HG03469 (cell line): ENCODE results near the gene WNK2.
"Not testable (repeated sequence)": the region's sequence is repeated elsewhere in the genome, so short reads cannot be mapped to it uniquely, and the experiment has no call there.

Source experiments
- ATAC-seq: cut with Tn5 transposase; IDR thresholded peaks from one replicate; pipeline ENCODE4 v1.9.1; 2021; ENCODE audit warnings: mild to moderate bottlenecking, moderate library complexity, moderate number of reproducible peaks; ENCODE audit not compliant: unreplicated experiment

Gene WNK2

DNA sequence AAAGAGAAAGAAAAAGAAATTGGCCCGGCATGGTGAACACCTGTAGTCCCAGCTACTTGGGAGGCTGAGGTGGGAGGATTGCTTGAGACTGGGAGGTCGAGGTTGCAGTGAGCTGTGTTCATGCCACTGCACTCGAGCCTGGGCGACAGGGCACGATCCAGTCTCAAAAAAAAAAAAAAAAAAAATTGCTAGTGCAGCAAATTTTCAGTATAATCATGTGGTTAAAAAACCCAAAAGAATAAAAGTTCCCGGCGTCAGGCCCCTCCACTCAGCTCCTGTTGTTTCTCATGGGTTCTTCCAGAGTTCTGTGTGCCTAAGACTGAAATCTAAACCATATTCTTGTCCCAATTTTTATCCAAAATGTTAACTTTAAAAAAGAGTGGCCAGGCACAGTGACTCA is 49.1 kb downstream of the WNK2 start:
- no peak for ATAC-seq

GRCh38 chr9:93234600-93234999 is 50.7 kb downstream of the WNK2 start:
- ATAC-seq: no peak

DNA sequence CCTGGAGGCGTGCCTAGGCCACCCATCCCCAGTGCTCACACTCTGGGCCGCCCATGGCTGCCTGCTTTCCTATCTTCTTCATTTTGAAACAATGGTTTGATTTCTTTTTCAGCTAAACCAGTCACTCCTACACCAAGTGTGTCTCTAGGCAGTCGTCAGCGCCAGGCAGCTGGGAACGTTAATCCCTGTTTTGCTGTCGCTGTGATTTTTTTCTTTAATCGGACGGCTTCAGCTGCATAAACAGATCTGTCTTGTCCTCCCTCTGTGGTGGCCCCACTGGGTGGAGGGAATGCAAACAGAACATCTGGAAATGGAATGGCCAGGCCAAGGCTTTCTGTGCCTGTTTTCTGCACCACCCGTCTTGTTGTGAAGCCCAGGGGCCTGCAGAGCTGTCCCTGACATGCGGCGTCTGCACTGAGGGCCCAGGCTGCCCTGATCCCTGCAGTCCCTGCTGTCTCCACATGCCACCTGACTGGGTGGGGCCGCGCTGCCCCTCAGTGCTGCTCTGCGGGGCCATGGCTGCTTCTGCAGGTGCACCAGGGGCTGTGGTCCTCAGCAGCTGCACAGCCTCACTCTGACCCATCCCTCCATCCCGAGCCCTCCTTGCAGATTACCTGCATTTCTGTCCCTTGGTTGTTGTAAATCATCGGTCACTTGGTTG is 51.5 kb downstream of the WNK2 start:
- ATAC-seq: no peak

- no peak for ATAC-seq
Measured at GRCh38 chr9:93236541-93237206, 52.7 kb downstream of the WNK2 start.

DNA sequence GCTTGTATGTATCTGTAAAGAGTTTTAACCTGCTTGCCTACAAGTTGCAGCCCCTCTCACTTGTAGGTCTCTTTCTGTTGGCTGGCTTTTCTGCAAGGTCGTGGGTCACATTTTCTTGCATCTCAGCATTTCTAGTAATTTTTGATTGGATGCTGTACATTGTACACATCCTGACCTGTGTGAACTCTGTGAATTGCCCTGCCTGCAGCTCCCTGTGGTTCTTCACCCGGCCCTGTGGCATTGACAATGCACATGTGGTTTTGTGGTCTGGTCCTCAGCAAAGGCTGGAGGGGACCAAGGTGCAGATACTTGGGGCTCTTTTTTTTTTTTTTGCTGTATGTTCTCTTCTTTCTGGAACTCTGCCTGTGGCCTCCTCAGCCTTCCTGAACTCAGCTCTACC is 53.6 kb downstream of the WNK2 start:
- no peak for ATAC-seq

GRCh38 chr9:93238953-93239925 is 55.3 kb downstream of the WNK2 start:
- no peak for ATAC-seq

DNA sequence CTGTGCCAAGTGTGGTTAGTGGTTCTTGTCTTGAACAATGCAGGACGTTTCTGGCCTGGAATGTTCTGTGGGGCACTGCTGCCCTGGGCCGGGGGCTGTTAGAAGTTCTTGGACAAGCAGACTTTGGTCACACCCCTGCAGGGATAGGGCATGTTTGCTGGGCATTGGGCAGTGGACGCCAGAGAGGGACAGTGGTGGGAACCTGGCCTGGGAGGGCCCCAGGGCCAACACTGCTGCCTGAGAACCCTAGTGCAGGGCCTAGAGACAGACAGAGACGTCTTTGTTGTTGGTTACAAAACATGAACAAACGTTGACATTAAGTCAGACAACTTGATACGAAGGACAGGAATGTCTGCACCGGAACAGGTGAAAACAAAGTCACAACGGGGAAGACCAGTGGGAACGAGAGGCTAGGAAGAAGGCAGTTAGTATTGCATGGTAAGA is 57.0 kb downstream of the WNK2 start:
- ATAC-seq: no peak

GRCh38 chr9:93243112-93243511 is 59.2 kb downstream of the WNK2 start:
- ATAC-seq: no peak

DNA sequence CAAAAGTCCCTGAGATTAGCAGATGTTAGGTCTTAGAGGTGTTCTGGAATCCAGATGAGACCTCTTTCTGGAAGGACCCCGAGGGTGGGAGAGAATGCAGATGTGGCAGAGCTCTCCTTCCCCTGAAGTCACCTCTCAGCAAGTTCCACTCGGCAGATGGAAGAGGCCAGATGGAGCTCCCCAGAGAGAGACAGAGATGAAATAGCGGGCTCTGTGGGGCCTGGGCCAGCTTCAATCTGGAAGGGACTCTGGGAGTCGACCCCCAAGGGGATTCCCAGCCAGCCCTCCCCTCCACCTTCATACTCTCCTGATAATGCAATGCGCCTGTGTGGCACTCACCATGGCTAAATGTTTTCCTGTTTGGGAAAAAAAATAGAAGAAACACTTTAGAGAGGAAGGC is 60.2 kb downstream of the WNK2 start:
- no peak for ATAC-seq

DNA sequence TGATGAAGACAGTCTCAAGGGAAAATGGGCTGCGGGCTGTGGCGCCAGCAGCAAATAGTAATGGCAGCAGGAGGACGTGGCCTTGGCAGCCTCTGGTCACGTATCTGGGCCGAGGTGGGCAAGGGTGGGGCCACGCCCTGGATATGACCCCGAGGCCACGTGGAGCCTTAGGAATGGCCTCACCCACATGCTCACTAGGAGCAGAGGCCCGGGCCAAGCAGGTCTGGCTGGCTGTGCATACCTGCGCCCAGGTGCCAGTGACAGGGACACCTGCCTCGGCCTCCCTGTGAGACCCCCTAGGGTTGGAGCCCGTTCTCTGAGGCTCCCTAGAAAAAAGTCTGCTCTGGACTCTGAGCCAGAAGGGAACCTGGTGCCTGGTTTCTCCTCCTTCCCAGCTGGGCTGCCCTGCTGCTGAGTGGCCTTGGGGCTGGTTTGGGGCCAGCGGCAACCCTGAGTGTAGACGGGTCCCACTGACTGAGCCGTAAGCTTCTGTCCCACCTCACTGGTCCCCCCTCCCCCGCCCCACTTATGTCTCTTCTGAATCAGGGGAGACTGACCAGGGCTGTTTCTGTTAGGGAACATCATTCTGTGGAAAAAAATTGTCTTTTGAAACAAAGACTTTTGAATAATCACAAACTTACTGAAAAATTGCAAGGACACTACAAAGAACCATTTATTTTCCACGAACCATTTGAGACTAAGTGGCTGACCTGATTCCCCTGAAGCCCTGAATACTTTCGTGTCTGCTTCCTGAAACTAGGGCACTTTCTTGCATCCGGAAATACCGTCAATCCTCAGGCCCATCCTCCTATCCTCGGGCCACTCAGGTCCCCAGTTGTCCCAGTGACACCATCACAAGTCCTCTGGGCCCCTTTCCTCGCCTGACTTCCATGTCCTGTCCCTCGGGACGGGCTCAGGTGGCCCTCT is 60.8 kb downstream of the WNK2 start:
- no peak for ATAC-seq

- ATAC-seq: no peak
Measured at GRCh38 chr9:93245437-93245970, 61.6 kb downstream of the WNK2 start.

DNA sequence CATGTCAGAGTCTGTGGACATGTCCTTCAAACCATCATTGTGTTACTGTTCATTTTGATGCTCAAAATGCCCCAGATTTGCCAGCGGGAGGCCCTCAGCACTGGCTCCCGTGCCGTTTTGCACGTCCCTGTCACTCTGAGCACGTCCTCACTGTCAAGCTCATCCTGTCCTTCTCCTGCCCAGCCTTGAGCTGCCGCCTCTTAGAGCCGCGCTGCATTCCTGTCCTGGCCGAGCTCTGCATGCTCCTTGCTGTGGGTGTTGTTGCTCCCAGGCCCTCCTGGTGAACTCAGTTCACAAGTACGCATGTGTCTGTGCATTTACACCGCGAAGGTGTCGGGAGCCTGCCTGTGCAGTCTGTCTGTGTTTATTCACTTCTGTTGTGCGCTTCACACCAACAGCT is 62.2 kb downstream of the WNK2 start:
- ATAC-seq: no peak

DNA sequence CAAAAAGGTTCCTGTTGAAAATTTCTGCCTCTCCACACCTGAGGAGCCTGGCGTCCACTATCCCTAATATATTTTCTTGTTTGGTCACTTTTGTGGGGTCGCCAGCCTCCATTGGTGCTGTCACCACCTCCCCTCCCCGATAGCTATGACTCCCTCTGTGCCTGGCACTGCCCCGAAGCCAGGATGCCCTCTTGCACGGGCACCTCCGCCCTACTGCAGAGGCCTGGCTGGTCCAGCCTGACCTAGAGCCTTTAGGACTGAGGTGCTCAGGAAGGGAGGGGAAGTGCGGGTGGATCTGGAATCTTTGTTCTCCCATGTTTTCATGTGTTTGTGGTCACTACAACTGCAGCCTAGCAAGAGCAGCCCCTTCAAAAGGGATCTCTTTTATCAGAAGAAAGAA is 62.6 kb downstream of the WNK2 start:
- no peak for ATAC-seq

GRCh38 chr9:93247099-93247865 is 63.3 kb downstream of the WNK2 start:
- ATAC-seq: no peak

DNA sequence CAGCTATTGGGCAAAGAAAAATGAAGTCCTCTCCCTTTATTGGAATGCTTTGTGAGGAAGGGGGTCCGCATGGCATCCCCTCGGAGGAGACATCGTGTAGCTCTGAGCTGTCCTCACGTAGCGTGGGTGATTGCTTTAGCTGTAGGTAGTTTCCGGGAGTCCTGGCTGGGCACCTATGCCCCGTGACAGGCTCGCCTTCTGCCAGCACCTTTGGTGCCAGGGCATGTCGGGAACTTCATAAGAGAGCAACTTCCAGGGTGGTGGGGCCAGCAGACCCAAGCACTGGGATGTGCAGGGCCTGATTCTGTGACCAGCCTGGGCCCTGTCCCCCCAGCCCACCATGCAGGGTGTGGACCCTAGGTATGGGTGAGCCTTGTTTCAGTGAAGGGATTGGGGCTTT is 64.0 kb downstream of the WNK2 start:
- ATAC-seq: no peak

GRCh38 chr9:93248386-93249040 is 64.6 kb downstream of the WNK2 start:
- ATAC-seq: no peak

- no peak for ATAC-seq
Measured at GRCh38 chr9:93250185-93250584, 66.2 kb downstream of the WNK2 start.

DNA sequence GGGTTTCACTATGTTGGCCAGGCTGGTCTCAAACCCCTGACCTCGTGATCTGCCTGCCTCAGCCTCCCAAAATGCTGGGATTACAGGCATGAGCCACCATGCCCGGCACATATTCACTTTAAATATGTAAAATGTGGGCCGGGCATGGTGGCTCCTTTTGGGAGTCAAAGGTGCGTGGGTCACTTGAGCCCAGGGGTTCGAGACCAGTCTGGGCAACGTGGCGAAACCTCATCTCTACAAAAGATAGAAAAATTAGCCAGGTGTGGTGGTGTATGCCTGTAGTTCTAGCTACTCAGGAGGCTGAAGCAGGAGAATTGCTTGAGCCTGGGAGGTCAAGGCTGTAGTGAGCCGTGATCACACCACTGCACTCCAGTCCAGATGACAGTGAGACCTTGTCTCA is 67.4 kb downstream of the WNK2 start:
- ATAC-seq: not testable (repeated sequence)
